Duodenal mucosa (tissue), 2 donors: ENCODE measurements around the gene KIFBP.
"Not testable (repeated sequence)": the region's sequence is repeated elsewhere in the genome, so short reads cannot be mapped to it uniquely, and the experiment has no call there.

ENCODE experiments used
- H3K27ac ChIP-seq: one replicate; pipeline ENCODE4 v1.7.0; 2013; ENCODE audit warnings: low read depth, low read length
- H3K27me3 ChIP-seq, 2 donors: one replicate each; pipeline ENCODE4 v1.7.0; 2013; ENCODE audit warnings: low read length in 2 of 2, control low read depth in 1 of 2; ENCODE audit not compliant: insufficient read depth in 2 of 2, control insufficient read depth in 1 of 2
- H3K36me3 ChIP-seq, 2 donors: one replicate each; pipeline ENCODE4 v1.7.0; 2013; ENCODE audit warnings: low read length in 2 of 2, control low read depth in 1 of 2; ENCODE audit not compliant: insufficient read depth in 2 of 2, control insufficient read depth in 1 of 2
- H3K4me1 ChIP-seq, 2 donors: one replicate each; pipeline ENCODE4 v1.7.0; 2013; ENCODE audit warnings: low read length in 2 of 2, control low read depth in 1 of 2; ENCODE audit not compliant: insufficient read depth in 2 of 2, control insufficient read depth in 1 of 2
- H3K4me3 ChIP-seq, 2 donors: one replicate each; pipeline ENCODE4 v1.7.0; 2013; ENCODE audit warnings: low read length in 2 of 2, low read depth in 1 of 2
- H3K9ac ChIP-seq, 2 donors: one replicate each; pipeline ENCODE4 v1.7.0; 2013; ENCODE audit warnings: low read length in 2 of 2, low read depth in 1 of 2
- H3K9me3 ChIP-seq, 2 donors: one replicate each; pipeline ENCODE4 v1.7.0; 2013; ENCODE audit warnings: low read length in 2 of 2, control low read depth in 1 of 2; ENCODE audit not compliant: control insufficient read depth in 1 of 2

The KIFBP gene, protein sequence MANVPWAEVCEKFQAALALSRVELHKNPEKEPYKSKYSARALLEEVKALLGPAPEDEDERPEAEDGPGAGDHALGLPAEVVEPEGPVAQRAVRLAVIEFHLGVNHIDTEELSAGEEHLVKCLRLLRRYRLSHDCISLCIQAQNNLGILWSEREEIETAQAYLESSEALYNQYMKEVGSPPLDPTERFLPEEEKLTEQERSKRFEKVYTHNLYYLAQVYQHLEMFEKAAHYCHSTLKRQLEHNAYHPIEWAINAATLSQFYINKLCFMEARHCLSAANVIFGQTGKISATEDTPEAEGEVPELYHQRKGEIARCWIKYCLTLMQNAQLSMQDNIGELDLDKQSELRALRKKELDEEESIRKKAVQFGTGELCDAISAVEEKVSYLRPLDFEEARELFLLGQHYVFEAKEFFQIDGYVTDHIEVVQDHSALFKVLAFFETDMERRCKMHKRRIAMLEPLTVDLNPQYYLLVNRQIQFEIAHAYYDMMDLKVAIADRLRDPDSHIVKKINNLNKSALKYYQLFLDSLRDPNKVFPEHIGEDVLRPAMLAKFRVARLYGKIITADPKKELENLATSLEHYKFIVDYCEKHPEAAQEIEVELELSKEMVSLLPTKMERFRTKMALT

DNA sequence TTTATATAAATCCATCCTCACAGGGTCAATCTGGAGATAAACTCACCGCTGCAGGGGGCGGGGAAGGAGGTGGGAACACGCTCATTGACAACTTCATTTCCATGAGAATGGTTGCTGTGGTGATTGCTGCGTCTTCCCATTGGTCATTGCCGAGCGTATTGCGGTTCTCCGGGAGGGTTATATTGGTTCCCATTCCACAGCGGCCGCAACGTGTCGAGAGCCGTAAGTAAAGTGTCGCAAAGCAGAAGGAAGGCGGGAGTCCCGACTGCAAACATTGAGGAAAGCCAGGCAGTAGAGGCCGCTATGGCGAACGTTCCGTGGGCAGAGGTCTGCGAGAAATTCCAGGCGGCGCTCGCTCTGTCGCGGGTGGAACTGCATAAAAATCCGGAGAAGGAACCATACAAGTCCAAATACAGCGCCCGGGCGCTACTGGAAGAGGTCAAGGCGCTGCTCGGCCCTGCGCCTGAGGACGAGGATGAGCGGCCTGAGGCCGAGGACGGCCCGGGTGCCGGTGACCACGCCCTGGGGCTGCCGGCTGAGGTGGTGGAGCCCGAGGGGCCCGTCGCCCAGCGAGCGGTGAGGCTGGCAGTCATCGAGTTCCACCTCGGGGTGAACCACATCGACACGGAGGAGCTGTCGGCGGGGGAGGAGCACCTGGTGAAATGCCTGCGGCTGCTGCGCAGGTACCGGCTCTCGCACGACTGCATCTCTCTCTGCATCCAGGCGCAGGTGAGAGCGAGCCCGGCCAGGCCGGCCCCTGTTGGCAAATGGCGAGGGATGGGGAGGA lies at the start of gene KIFBP:
TSS of gene KIFBP (plus strand) at position 274 of the 787 bp plus-strand sequence. CDS start at position 304, 30 bp downstream.
- Histone ChIP-seq H3K27me3 (no peaks in the 10 kb centered on the region), H3K9ac (peak within 1 kb of the TSS; percentile 67 to 81), H3K4me1 (peaks cover 15 to 18% of the 10 kb centered on the region in 2 donors), H3K9me3 (no peaks in the 10 kb centered on the region), H3K27ac (peak within 1 kb of the TSS; percentile 58), H3K36me3 (peaks cover 2 to 8% of the 10 kb centered on the region in 2 donors), H3K4me3 (peak within 1 kb of the TSS; percentile 73 to 85)

DNA sequence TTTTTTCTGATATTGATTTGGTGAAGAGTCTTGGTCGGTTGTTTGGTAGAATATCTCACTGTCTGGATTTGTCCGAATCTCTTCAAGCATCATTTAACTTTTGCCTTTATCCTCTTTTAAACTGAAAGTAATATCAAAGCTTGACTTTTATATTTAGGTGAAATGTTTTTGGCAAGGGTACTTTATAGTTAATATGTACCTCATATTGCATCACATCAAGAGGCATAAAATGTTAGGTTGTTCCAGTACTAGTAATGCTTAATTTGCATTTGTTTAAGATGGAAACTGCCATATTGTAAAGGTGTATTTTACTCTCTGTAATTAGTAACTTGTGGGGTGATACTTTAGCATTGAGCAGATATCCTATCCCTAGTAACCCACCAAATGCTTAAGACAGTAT lies 49.7 kb upstream of the KIFBP start:
- Histone ChIP-seq H3K4me1 (no peaks in the 10 kb centered on the region), H3K27me3 (no peaks in the 10 kb centered on the region), H3K9me3 (no peaks in the 10 kb centered on the region), H3K4me3 (no peak overlapping the region), H3K36me3 (peaks cover 10 to 53% of the 10 kb centered on the region in 2 donors), H3K27ac (no peak overlapping the region), H3K9ac (no peak overlapping the region)

DNA sequence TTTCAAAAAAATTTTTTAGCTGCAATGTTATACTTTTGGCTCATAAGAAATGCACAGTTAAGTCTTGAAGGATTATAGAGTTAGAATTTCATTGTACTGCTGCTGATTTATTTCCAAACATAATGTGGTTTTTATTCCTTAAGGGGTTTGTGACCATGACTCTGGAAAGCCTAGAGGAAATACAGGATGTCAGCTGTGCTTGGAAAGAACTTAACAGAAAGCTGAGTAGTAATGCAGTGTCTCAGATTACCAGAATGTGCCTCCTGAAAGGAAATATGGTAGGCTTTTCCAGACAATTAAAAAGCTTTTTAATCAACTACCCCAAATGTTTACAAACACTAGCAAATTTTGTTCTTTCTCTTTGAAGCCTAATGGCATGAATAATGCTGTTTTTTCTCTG lies 47.7 kb upstream of the KIFBP start:
- not testable (repeated sequence) for H3K27me3 ChIP-seq
- peaks cover 13 to 49% of the 10 kb centered on the region in 2 donors for H3K36me3 ChIP-seq

DNA sequence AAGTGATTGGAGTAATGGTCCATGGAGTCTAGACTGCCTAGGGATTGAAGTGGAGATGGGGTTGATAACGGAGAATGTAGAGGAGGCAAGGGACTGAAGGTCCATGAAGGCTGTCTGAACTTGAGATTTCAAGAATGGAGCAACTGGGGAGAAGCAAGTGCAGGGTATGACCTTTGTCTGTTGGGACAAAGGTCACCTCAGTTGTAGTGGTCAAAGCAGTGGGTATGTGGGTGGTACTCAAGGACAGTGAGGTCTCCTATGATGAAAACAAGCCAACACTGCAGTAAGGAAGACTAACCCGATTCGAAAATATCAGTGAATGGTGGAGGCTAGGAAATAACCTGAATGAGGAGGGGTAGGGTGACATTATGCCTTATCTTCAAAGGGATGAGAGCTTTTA lies 38.0 kb upstream of the KIFBP start:
- H3K9me3 ChIP-seq = no peaks in the 10 kb centered on the region
- H3K27me3 ChIP-seq = no peaks in the 10 kb centered on the region
- no peak overlapping the region for H3K9ac ChIP-seq
- no peak overlapping the region for H3K4me3 ChIP-seq
- peaks cover 20 to 53% of the 10 kb centered on the region in 2 donors for H3K36me3 ChIP-seq
- peaks cover 0 to 4% of the 10 kb centered on the region in 2 donors for H3K4me1 ChIP-seq
- H3K27ac ChIP-seq = no peak overlapping the region

More for the DNA sequence above, 47.7 kb upstream of the KIFBP start:
- not testable (repeated sequence) for H3K27ac ChIP-seq, H3K9me3 ChIP-seq, H3K9ac ChIP-seq, H3K4me1 ChIP-seq, H3K4me3 ChIP-seq

DNA sequence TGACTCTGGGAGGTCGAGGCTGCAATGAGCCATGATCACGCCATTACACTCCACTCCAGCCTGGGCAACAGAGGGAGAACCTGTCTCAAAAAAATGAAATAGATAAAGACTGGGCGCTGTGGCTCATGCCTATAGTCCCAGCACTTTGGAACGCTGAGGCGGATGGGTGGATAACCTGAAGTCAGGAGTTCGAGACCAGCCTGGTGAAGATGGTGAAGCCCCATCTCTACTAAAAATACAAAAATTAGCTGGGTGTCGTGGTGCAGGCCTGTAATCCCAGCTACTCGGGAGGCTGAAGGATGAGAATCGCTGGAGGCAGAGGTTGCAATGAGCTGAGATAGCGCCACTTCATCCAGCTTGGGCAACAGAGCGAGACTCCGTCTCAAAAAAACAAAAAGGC lies 33.7 kb upstream of the KIFBP start:
- H3K27ac ChIP-seq = no peak overlapping the region
- H3K9me3 ChIP-seq = no peaks in the 10 kb centered on the region
- H3K27me3 ChIP-seq = no peaks in the 10 kb centered on the region
- no peak overlapping the region for H3K4me3 ChIP-seq
- no peak overlapping the region for H3K9ac ChIP-seq
- H3K36me3 ChIP-seq = peaks cover 0 to 18% of the 10 kb centered on the region in 2 donors
- H3K4me1 ChIP-seq = peaks cover 9 to 15% of the 10 kb centered on the region in 2 donors

DNA sequence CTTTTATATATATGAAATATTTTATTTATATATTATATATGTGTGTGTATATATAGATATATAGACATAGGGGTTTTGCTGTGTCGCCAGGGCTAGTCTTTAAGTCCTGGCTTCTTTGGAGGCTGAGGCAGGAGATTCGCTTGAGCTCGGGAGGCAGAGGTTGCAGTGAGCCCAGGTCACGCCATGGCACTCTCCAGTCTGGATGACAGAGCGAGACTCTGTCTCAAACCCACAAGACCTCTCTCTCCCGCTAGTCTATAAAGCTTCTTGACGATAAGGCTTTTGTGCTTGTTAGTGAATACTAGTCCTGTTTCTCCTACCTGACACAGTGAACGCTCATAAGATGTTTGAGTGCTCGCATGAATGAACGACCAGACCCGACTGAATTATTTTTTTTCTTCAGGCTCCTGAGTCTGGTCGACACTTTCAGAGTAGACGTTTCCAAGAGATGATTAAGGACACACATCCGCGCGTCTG lies 33.2 kb upstream of the KIFBP start:
- Histone ChIP-seq H3K36me3 (peaks cover 0 to 17% of the 10 kb centered on the region in 2 donors), H3K4me3 (peak overlapping the region; percentile 91 to 99), H3K27ac (peak overlapping the region; percentile 86), H3K9ac (peak overlapping the region; percentile 82 to 91), H3K4me1 (peaks cover 9 to 15% of the 10 kb centered on the region in 2 donors), H3K9me3 (no peaks in the 10 kb centered on the region), H3K27me3 (no peaks in the 10 kb centered on the region)

DNA sequence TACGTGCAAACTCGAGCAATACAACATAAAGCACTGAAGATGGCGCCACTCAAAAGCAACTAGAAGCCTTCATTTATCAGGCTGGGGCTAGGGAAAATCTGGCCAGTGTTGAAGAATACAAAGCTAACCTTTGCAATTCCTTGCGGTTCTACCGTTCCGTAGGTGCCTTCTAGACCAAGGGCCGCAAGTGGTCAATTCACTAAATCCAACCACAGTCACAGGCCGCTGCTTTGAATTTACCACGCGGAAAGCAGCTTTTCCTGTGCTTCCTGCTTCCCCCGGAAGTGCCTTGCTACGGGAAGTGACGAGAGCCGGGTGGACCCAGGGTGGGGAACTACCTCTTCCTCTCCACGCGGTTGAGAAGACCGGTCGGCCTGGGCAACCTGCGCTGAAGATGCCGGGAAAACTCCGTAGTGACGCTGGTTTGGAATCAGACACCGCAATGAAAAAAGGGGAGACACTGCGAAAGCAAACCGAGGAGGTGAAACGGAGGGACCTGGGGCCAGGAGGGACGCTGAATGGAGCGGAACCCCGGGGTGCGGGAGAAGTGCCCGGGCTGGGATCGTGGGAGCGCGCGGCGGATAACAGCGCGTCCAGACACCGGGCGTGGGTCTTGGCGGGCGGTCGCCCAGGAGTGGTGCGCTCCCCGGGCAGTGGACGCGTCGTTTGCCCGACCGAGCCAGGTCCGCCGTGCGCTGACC lies 32.6 kb upstream of the KIFBP start, which contains the start of gene DDX21:
TSS of gene DDX21 (plus strand) at position 339 of the 701 bp plus-strand sequence. CDS start at position 395, 56 bp downstream.
- peak within 1 kb of the TSS; percentile 86 for H3K27ac ChIP-seq
- H3K4me1 ChIP-seq = peaks cover 9 to 15% of the 10 kb centered on the region in 2 donors
- H3K9ac ChIP-seq = peak within 1 kb of the TSS; percentile 82 to 91
- peak within 1 kb of the TSS; percentile 91 to 99 for H3K4me3 ChIP-seq
- no peaks in the 10 kb centered on the region for H3K27me3 ChIP-seq
- H3K9me3 ChIP-seq = no peaks in the 10 kb centered on the region
- peaks cover 0 to 18% of the 10 kb centered on the region in 2 donors for H3K36me3 ChIP-seq

DNA sequence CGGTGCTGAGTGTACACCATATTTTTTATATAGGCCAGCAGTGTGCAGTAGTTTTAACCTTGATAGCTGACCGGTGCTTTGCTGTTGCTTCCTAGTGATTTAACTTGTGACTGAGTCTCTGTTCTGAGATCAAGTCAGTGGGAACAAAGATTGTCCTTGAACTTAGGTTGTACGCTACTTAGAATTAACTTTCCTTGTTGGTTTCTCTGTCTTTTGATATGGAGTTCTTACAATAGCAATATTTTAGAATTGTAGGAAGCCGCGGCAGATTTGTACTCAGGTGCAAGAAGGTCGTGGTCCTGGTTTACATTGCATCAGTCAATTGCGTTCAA lies 31.4 kb upstream of the KIFBP start:
- peaks cover 9 to 15% of the 10 kb centered on the region in 2 donors for H3K4me1 ChIP-seq
- no peaks in the 10 kb centered on the region for H3K27me3 ChIP-seq
- H3K36me3 ChIP-seq = peaks cover 0 to 20% of the 10 kb centered on the region in 2 donors
- peak overlapping the region; percentile 91 to 99 for H3K4me3 ChIP-seq
- peak overlapping the region; percentile 86 for H3K27ac ChIP-seq
- H3K9me3 ChIP-seq = no peaks in the 10 kb centered on the region
- peak overlapping the region; percentile 48 to 91 for H3K9ac ChIP-seq

DNA sequence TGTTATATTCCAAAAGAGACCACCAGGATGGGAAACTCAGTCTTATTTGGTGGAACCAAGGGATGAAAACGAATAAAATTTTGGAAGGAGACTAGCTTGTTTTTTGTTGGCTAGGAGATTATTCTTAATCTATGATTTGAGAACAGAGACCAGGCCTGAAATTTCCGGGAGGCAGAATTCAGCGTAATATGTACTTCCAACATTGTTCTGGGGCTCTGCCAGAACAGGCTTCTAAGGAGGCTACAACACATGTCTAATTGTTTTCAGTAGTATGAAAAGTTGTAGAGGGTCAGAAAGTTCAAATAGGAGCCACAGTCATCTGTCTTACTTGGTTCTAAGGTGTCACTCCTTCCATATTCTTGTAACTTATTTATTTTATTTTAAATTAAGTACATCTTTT lies 30.9 kb upstream of the KIFBP start:
- Histone ChIP-seq H3K27me3 (no peaks in the 10 kb centered on the region), H3K4me3 (peak overlapping the region; percentile 91 to 99), H3K9ac (peak overlapping the region in 1 of 2 donors; percentile 91), H3K27ac (no peak overlapping the region), H3K36me3 (peaks cover 0 to 24% of the 10 kb centered on the region in 2 donors), H3K9me3 (no peaks in the 10 kb centered on the region), H3K4me1 (peaks cover 9 to 15% of the 10 kb centered on the region in 2 donors)
